ENCODE results near the gene ARHGAP45. TPM values are rescaled to one million over a fixed set of nuclear protein-coding genes. Genes with fewer than 3 reads are reported as not detected.

The ARHGAP45 gene
- total and polyA plus RNA-seq, 9 of the 15 experiments (the other 6 are each of a cell fraction or from before 2014, with no cell fraction given): 0.08 to 22.1 (median 4.2) TPM

GRCh38 chr19:1035998-1036621 is 30.9 kb upstream of the ARHGAP45 start (continued):
- TF ChIP-seq, protein P1, sequence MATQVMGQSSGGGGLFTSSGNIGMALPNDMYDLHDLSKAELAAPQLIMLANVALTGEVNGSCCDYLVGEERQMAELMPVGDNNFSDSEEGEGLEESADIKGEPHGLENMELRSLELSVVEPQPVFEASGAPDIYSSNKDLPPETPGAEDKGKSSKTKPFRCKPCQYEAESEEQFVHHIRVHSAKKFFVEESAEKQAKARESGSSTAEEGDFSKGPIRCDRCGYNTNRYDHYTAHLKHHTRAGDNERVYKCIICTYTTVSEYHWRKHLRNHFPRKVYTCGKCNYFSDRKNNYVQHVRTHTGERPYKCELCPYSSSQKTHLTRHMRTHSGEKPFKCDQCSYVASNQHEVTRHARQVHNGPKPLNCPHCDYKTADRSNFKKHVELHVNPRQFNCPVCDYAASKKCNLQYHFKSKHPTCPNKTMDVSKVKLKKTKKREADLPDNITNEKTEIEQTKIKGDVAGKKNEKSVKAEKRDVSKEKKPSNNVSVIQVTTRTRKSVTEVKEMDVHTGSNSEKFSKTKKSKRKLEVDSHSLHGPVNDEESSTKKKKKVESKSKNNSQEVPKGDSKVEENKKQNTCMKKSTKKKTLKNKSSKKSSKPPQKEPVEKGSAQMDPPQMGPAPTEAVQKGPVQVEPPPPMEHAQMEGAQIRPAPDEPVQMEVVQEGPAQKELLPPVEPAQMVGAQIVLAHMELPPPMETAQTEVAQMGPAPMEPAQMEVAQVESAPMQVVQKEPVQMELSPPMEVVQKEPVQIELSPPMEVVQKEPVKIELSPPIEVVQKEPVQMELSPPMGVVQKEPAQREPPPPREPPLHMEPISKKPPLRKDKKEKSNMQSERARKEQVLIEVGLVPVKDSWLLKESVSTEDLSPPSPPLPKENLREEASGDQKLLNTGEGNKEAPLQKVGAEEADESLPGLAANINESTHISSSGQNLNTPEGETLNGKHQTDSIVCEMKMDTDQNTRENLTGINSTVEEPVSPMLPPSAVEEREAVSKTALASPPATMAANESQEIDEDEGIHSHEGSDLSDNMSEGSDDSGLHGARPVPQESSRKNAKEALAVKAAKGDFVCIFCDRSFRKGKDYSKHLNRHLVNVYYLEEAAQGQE (IDR thresholded peaks at IDR 0.05; ENCODE audit: borderline replicate concordance): peak; percentile 26; the same call in 1 of the 2 replicates
- TF ChIP-seq, protein P1 (CRISPR knock-in tag; IDR thresholded peaks at IDR 0.05; ENCODE audit: low read depth): no peak
- TF ChIP-seq ETS1 (conservative IDR thresholded peaks at IDR 0.05; ENCODE audit: control insufficient read depth, low read depth, low read length) (no peak), KDM5B (IDR thresholded peaks at IDR 0.05; ENCODE audit: insufficient replicate concordance, low read depth, low read length) (no peak), CTBP1 (IDR thresholded peaks at IDR 0.05; ENCODE audit: borderline replicate concordance) (no peak), TCF15 (CRISPR knock-in tag; IDR thresholded peaks at IDR 0.05) (no peak), MCM7 (IDR thresholded peaks at IDR 0.05) (no peak), TCF7 (IDR thresholded peaks at IDR 0.05; ENCODE audit: borderline replicate concordance) (no peak), ZNF12 (CRISPR knock-in tag; IDR thresholded peaks at IDR 0.05) (no peak), GTF2E2 (tag; IDR thresholded peaks at IDR 0.05) (no peak), KAT7 (CRISPR knock-in tag; IDR thresholded peaks at IDR 0.05; ENCODE audit: borderline replicate concordance) (no peak), ZFP30 (CRISPR knock-in tag; IDR thresholded peaks at IDR 0.05; ENCODE audit: borderline replicate concordance) (no peak), SIN3A (IDR thresholded peaks at IDR 0.05; ENCODE audit: borderline replicate concordance in 2 of 2, control insufficient read depth in 1 of 2, low read depth in 2 of 2, low read length in 2 of 2) (no peak)
- TF ChIP-seq, protein P2, sequence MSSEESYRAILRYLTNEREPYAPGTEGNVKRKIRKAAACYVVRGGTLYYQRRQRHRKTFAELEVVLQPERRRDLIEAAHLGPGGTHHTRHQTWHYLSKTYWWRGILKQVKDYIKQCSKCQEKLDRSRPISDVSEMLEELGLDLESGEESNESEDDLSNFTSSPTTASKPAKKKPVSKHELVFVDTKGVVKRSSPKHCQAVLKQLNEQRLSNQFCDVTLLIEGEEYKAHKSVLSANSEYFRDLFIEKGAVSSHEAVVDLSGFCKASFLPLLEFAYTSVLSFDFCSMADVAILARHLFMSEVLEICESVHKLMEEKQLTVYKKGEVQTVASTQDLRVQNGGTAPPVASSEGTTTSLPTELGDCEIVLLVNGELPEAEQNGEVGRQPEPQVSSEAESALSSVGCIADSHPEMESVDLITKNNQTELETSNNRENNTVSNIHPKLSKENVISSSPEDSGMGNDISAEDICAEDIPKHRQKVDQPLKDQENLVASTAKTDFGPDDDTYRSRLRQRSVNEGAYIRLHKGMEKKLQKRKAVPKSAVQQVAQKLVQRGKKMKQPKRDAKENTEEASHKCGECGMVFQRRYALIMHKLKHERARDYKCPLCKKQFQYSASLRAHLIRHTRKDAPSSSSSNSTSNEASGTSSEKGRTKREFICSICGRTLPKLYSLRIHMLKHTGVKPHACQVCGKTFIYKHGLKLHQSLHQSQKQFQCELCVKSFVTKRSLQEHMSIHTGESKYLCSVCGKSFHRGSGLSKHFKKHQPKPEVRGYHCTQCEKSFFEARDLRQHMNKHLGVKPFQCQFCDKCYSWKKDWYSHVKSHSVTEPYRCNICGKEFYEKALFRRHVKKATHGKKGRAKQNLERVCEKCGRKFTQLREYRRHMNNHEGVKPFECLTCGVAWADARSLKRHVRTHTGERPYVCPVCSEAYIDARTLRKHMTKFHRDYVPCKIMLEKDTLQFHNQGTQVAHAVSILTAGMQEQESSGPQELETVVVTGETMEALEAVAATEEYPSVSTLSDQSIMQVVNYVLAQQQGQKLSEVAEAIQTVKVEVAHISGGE (CRISPR knock-in tag; IDR thresholded peaks at IDR 0.05): no peak
